ENCODE data around the gene SEZ6L2. TPM values are rescaled to one million over a fixed set of nuclear protein-coding genes. Genes with fewer than 3 reads are reported as not detected.
"Not testable (repeated sequence)": the region's sequence is repeated elsewhere in the genome, so short reads cannot be mapped to it uniquely, and the experiment has no call there.

Gene SEZ6L2
- total RNA-seq, 1 donor from 2014 or later = 15.7 TPM

GRCh38 chr16:29839822-29840221 is 59.5 kb downstream of the SEZ6L2 start:
- Histone ChIP-seq H3K27ac (no peak overlapping the region), H3K4me3 (no peak overlapping the region), H3K36me3 (peaks cover 0 to 75% of the 10 kb centered on the region in 2 donors), H3K27me3 (no peaks in the 10 kb centered on the region), H3K4me1 (no peaks in the 10 kb centered on the region), H3K9me3 (no peaks in the 10 kb centered on the region)
- intact Hi-C loops (cut with DNase I) = no loop called here
- no peak for DNase-seq (ENCODE audit: extremely low spot score in 2 of 2)
- no peak for TF ChIP-seq POLR2A (IDR thresholded peaks at IDR 0.05)
- no peak for TF ChIP-seq CTCF (IDR thresholded peaks at IDR 0.05)
- TF ChIP-seq POLR2AphosphoS5 (IDR thresholded peaks at IDR 0.05; ENCODE audit: insufficient read depth in 1 of 2, low read depth in 1 of 2) = no peak

GRCh38 chr16:29837841-29838240 is 61.5 kb downstream of the SEZ6L2 start:
- intact Hi-C loops (cut with DNase I) = no loop called here
- DNase-seq (ENCODE audit: extremely low spot score in 2 of 2) = no peak
- TF ChIP-seq POLR2A (IDR thresholded peaks at IDR 0.05) (no peak), POLR2AphosphoS5 (IDR thresholded peaks at IDR 0.05; ENCODE audit: insufficient read depth in 1 of 2, low read depth in 1 of 2) (no peak), CTCF (IDR thresholded peaks at IDR 0.05) (no peak)

GRCh38 chr16:29836623-29837022 is 62.7 kb downstream of the SEZ6L2 start:
- no peak for DNase-seq (ENCODE audit: extremely low spot score in 2 of 2)
- intact Hi-C loops (cut with DNase I) = no loop called here
- Histone ChIP-seq H3K4me1 (no peaks in the 10 kb centered on the region), H3K27ac (no peak overlapping the region), H3K9me3 (no peaks in the 10 kb centered on the region), H3K4me3 (no peak overlapping the region), H3K27me3 (no peaks in the 10 kb centered on the region), H3K36me3 (peaks cover 0 to 91% of the 10 kb centered on the region in 2 donors)
- no peak for TF ChIP-seq POLR2A (IDR thresholded peaks at IDR 0.05)
- TF ChIP-seq POLR2AphosphoS5 (IDR thresholded peaks at IDR 0.05; ENCODE audit: insufficient read depth in 1 of 2, low read depth in 1 of 2) = peak in 1 of 2 donors; percentile 14
- no peak for TF ChIP-seq CTCF (IDR thresholded peaks at IDR 0.05)

More at GRCh38 chr16:29837841-29838240, 61.5 kb downstream of the SEZ6L2 start:
- peaks cover 0 to 89% of the 10 kb centered on the region in 2 donors for H3K36me3 ChIP-seq
- H3K4me1 ChIP-seq = no peaks in the 10 kb centered on the region
- no peaks in the 10 kb centered on the region for H3K9me3 ChIP-seq
- no peak overlapping the region for H3K27ac ChIP-seq
- no peak overlapping the region for H3K4me3 ChIP-seq
- H3K27me3 ChIP-seq = no peaks in the 10 kb centered on the region

- TF ChIP-seq POLR2A (IDR thresholded peaks at IDR 0.05) (no peak), POLR2AphosphoS5 (IDR thresholded peaks at IDR 0.05; ENCODE audit: insufficient read depth in 1 of 2, low read depth in 1 of 2) (no peak), CTCF (IDR thresholded peaks at IDR 0.05) (no peak)
- Histone ChIP-seq H3K36me3 (peaks cover 0 to 91% of the 10 kb centered on the region in 2 donors), H3K4me3 (no peak overlapping the region), H3K9me3 (no peaks in the 10 kb centered on the region), H3K27me3 (no peaks in the 10 kb centered on the region), H3K27ac (no peak overlapping the region), H3K4me1 (no peaks in the 10 kb centered on the region)
- intact Hi-C loops (cut with DNase I) = no loop called here
- DNase-seq (ENCODE audit: extremely low spot score in 2 of 2) = no peak
These were observed 63.4 kb downstream of the SEZ6L2 start for GRCh38 chr16:29835926-29836325.

GRCh38 chr16:29834079-29834478 is 65.3 kb downstream of the SEZ6L2 start:
- Histone ChIP-seq H3K36me3 (peaks cover 0 to 81% of the 10 kb centered on the region in 2 donors), H3K4me1 (peaks cover 6% of the 10 kb centered on the region), H3K9me3 (no peaks in the 10 kb centered on the region), H3K27me3 (no peaks in the 10 kb centered on the region), H3K4me3 (no peak overlapping the region), H3K27ac (no peak overlapping the region)
- intact Hi-C loops (cut with DNase I) = no loop called here
- TF ChIP-seq POLR2AphosphoS5 (IDR thresholded peaks at IDR 0.05; ENCODE audit: insufficient read depth in 1 of 2, low read depth in 1 of 2) (no peak), CTCF (IDR thresholded peaks at IDR 0.05) (no peak), POLR2A (IDR thresholded peaks at IDR 0.05) (no peak)
- no peak for DNase-seq (ENCODE audit: extremely low spot score in 2 of 2)

GRCh38 chr16:29833219-29833618 is 66.1 kb downstream of the SEZ6L2 start:
- H3K4me3 ChIP-seq; H3K27ac ChIP-seq; H3K9me3 ChIP-seq; H3K27me3 ChIP-seq; intact Hi-C loops (cut with DNase I); DNase-seq (ENCODE audit: extremely low spot score in 2 of 2): not testable (repeated sequence)
- peaks cover 0 to 74% of the 10 kb centered on the region in 2 donors for H3K36me3 ChIP-seq
- H3K4me1 ChIP-seq = peaks cover 10% of the 10 kb centered on the region

Data from vagina (tissue), 2 donors.